Neuronal stem cell (in vitro differentiated cells): ENCODE measurements around the gene MT1X.
"Not testable (repeated sequence)": the region's sequence is repeated elsewhere in the genome, so short reads cannot be mapped to it uniquely, and the experiment has no call there.

Experiments used
- DNase-seq: peaks from one replicate; pipeline ENCODE4 v3.0.0-alpha.2; 2013; ENCODE audit warnings: low spot score
- H2AFZ ChIP-seq: one replicate; pipeline ENCODE4 v1.6.1; 2013; ENCODE audit warnings: mild to moderate bottlenecking, low read length, inconsistent platforms
- H2AK5ac ChIP-seq: 2 replicates; pipeline ENCODE4 v1.6.1; 2013; ENCODE audit warnings: low read depth, mild to moderate bottlenecking, inconsistent platforms, low read length, moderate library complexity, mixed read lengths
- H2BK120ac ChIP-seq: 2 replicates; pipeline ENCODE4 v1.6.1; 2013; ENCODE audit warnings: low read depth, mild to moderate bottlenecking, inconsistent platforms, low read length, moderate library complexity, mixed read lengths
- H2BK12ac ChIP-seq: one replicate; pipeline ENCODE4 v1.6.1; 2013; ENCODE audit warnings: low read length, inconsistent platforms
- H2BK15ac ChIP-seq: 2 replicates; pipeline ENCODE4 v1.6.1; 2013; ENCODE audit warnings: mild to moderate bottlenecking, low read length, inconsistent platforms, mixed read lengths
- H2BK5ac ChIP-seq: one replicate; pipeline ENCODE4 v1.6.1; 2013; ENCODE audit warnings: inconsistent platforms, mild to moderate bottlenecking, low read length, moderate library complexity
- H3K14ac ChIP-seq: one replicate; pipeline ENCODE4 v1.6.1; 2013; ENCODE audit warnings: low read length, inconsistent platforms
- H3K18ac ChIP-seq: 2 replicates; pipeline ENCODE4 v1.6.1; 2013; ENCODE audit warnings: low read length, inconsistent platforms
- H3K23ac ChIP-seq: 2 replicates; pipeline ENCODE4 v1.6.1; 2013; ENCODE audit warnings: low read depth, mild to moderate bottlenecking, mixed read lengths, low read length, inconsistent platforms; ENCODE audit not compliant: poor library complexity
- H3K27ac ChIP-seq: replicated peaks from 3 replicates; pipeline ENCODE4 v1.5.1; 2013; ENCODE audit warnings: low read length, inconsistent platforms
- H3K27me3 ChIP-seq, 3 experiments: 2 replicates each; pipeline ENCODE4 v1.6.1; 2013; ENCODE audit warnings: low read length in 3 of 3, mild to moderate bottlenecking in 2 of 3, inconsistent platforms in 1 of 3, low read depth in 1 of 3, mixed read lengths in 1 of 3, moderate library complexity in 1 of 3; ENCODE audit not compliant: control insufficient read depth in 3 of 3, insufficient read depth in 3 of 3
- H3K36me3 ChIP-seq, 2 donors: replicated peaks in 1 of 2; 2 replicates each; pipeline ENCODE4 v1.6.1; 2013; ENCODE audit warnings: low read length in 2 of 2; ENCODE audit not compliant: control insufficient read depth in 2 of 2, insufficient read depth in 2 of 2
- H3K4ac ChIP-seq: 2 replicates; pipeline ENCODE4 v1.6.1; 2013; ENCODE audit warnings: inconsistent platforms, mild to moderate bottlenecking, low read length, moderate library complexity
- H3K4me1 ChIP-seq, 2 donors: 1 replicate in 1 of 2; 2 replicates in 1 of 2; pipeline ENCODE4 v1.6.1; 2013; ENCODE audit warnings: low read length in 2 of 2, low read depth in 1 of 2; ENCODE audit not compliant: control insufficient read depth in 2 of 2, insufficient read depth in 1 of 2
- H3K4me2 ChIP-seq: one replicate; pipeline ENCODE4 v1.6.1; 2013; ENCODE audit warnings: mild to moderate bottlenecking, low read length, inconsistent platforms; ENCODE audit not compliant: insufficient read depth, poor library complexity, severe bottlenecking
- H3K4me3 ChIP-seq, 2 donors: 2 replicates each; pipeline ENCODE4 v1.5.1; 2013; ENCODE audit warnings: low read length in 2 of 2, mild to moderate bottlenecking in 2 of 2, inconsistent platforms in 1 of 2, moderate library complexity in 1 of 2
- H3K79me1 ChIP-seq: one replicate; pipeline ENCODE4 v1.6.1; 2013; ENCODE audit warnings: low read depth, mild to moderate bottlenecking, inconsistent platforms, low read length, moderate library complexity
- H3K9ac ChIP-seq: one replicate; pipeline ENCODE4 v1.6.1; 2013; ENCODE audit warnings: mild to moderate bottlenecking, low read depth, low read length, inconsistent platforms; ENCODE audit not compliant: poor library complexity
- H3K9me3 ChIP-seq, 2 donors: replicated peaks in 1 of 2; 2 replicates each; pipeline versions ENCODE3 to v1.6.1; 2013; ENCODE audit warnings: low read length in 2 of 2, mild to moderate bottlenecking in 2 of 2, inconsistent platforms in 1 of 2, low read depth in 1 of 2, mixed read lengths in 1 of 2, moderate library complexity in 1 of 2; ENCODE audit not compliant: control insufficient read depth in 2 of 2, insufficient read depth in 1 of 2
- H4K8ac ChIP-seq: one replicate; pipeline ENCODE4 v1.6.1; 2013; ENCODE audit warnings: low read depth, mild to moderate bottlenecking, inconsistent platforms, low read length, moderate library complexity
- H4K91ac ChIP-seq: one replicate; pipeline ENCODE4 v1.6.1; 2013; ENCODE audit warnings: low read length, low read depth, mild to moderate bottlenecking, inconsistent platforms; ENCODE audit not compliant: poor library complexity
- WGBS, 2 donors: extraction: QIAGEN DNeasy Blood & Tissue Kit; methylation state at CpG; one replicate each; pipeline ENCODE4 v1.1.7; 2013; ENCODE audit warnings: missing lambda C conversion rate in 2 of 2, mixed read lengths in 1 of 2; ENCODE audit not compliant: insufficient read length in 2 of 2, insufficient replicate concordance in 1 of 2; ENCODE audit errors: extremely low coverage in 2 of 2; 5-methylcytosine and 5-hydroxymethylcytosine counted together

The MT1X gene

GRCh38 chr16:56670620-56670934, 11.7 kb upstream of the MT1X start:
- Histone ChIP-seq H3K27ac (no peak overlapping the region), H2BK5ac (no peak overlapping the region), H2BK12ac (no peak overlapping the region), H3K9me3 (peaks cover 0 to 3% of the 10 kb centered on the region in 2 donors), H3K14ac (no peak overlapping the region), H3K36me3 (no peaks in the 10 kb centered on the region), H3K4me3 (no peak overlapping the region), H3K23ac (peak overlapping the region; percentile 26), H3K4me2 (no peak overlapping the region), H3K4ac (no peak overlapping the region), H4K91ac (no peak overlapping the region), H3K4me1 (peaks cover 0 to 2% of the 10 kb centered on the region in 2 donors), H3K18ac (no peak overlapping the region), H2BK15ac (no peak overlapping the region), H2AK5ac (no peak overlapping the region), H3K9ac (no peak overlapping the region), H4K8ac (no peak overlapping the region), H2BK120ac (no peak overlapping the region), H3K79me1 (no peaks in the 10 kb centered on the region), H3K27me3 (peaks cover 44 to 97% (median 95%) of the 10 kb centered on the region in 3 experiments), H2AFZ (no peak overlapping the region)
- WGBS, 2 donors = no CpG with 5 or more reads among the region's 2 CpGs
- no peak for DNase-seq

DNA sequence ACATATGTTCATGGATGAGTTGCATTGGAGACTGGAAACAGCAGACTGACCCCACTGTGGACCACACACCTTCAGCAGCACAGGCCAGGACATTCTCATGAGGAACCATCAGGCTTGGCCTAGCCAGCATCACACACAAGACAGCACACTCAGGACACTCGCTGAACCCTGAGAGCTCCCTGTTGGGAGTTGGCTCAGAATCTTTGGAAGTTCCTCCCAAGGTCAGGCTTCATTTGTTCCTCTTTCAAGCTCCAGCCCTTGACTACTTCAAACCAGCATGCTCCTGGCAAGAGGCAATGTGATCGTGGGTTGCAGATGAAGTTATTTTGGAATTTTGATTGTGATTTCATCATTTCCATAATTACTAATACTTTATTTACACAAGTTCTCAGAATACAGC, 10.6 kb upstream of the MT1X start:
- not testable (repeated sequence) for H2BK120ac ChIP-seq, H4K91ac ChIP-seq, H3K4me2 ChIP-seq, H3K4ac ChIP-seq, H2BK12ac ChIP-seq, H2AK5ac ChIP-seq, H2BK5ac ChIP-seq, H3K9ac ChIP-seq, H3K9me3 ChIP-seq, H3K27ac ChIP-seq, H2AFZ ChIP-seq, H4K8ac ChIP-seq, H3K4me3 ChIP-seq, H3K79me1 ChIP-seq, H3K18ac ChIP-seq, H3K4me1 ChIP-seq, DNase-seq, H2BK15ac ChIP-seq, H3K23ac ChIP-seq, H3K36me3 ChIP-seq, H3K14ac ChIP-seq
- no CpG with 5 or more reads among the region's 2 CpGs for WGBS, 2 donors
- peaks cover 48 to 97% (median 94%) of the 10 kb centered on the region in 3 experiments for H3K27me3 ChIP-seq

DNA sequence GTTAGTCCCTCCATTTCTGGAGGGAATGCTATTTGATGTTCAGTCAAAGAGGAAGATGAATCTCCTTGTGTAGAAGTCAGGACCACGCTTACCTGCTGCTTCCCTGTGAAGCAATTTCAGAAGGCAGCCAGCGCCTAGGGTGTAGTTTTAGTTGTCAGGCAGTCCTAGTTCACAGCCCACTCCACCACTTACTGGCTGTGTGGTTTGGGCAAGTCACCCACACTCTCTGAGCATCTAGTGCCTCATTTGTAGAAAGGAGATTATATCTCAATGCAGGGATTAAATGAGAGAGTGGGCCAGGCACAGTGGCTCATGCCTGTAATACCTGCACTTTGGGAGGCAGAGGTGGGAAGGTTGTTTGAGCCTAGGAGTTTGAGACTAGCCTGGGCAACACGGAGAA, 10.1 kb upstream of the MT1X start:
- DNase-seq, H3K4me3 ChIP-seq, H3K9ac ChIP-seq, H4K91ac ChIP-seq, H3K18ac ChIP-seq, H2BK12ac ChIP-seq, H4K8ac ChIP-seq, H2AFZ ChIP-seq, H3K36me3 ChIP-seq, H3K9me3 ChIP-seq, H3K27ac ChIP-seq, H2BK120ac ChIP-seq, H3K79me1 ChIP-seq, H2BK5ac ChIP-seq, H3K4me1 ChIP-seq, H3K23ac ChIP-seq, H3K4me2 ChIP-seq, H2BK15ac ChIP-seq, H3K4ac ChIP-seq, H3K14ac ChIP-seq, H2AK5ac ChIP-seq: not testable (repeated sequence)
- WGBS, 2 donors = no CpG with 5 or more reads among the region's 3 CpGs
- H3K27me3 ChIP-seq = peaks cover 43 to 97% (median 94%) of the 10 kb centered on the region in 3 experiments

DNA sequence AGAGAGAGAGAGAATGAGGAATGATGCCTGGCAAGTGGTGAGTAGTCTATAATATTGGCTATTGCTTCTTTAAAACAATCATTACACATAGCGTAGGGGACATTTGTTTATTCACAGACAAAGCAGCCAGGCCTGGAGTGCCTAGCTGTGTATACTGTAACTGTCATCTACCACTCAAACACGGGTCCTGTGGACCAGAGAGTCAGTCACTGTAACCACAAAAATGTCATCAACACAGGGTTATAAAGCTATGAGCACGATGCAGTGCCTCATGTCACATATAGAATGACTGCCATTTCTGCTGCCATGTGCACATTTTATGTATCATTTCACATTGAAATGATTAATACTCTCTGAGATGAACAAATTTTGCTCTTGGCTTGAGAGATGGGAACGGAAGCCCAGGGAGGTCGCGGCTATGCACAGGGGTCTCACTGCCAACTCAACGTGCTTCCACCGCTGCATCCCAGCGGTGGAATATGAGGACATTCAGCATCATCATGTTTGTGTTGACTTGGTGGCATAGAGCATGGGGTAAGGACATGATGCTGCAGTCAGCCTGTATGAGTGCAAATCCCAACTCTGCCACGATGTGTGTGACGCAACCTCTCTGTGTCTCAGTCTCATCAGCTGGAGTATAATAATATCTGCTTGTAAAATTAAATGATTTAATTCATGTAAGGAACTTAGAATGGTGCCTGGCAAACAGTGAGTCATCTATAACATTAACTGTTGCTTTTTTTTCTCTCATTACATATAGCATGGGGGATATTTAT, 9.3 kb upstream of the MT1X start:
- Histone ChIP-seq H3K14ac (no peak overlapping the region), H3K4ac (no peak overlapping the region), H4K91ac (no peak overlapping the region), H3K27me3 (peaks cover 35 to 97% (median 91%) of the 10 kb centered on the region in 3 experiments), H3K36me3 (no peaks in the 10 kb centered on the region), H2BK120ac (no peak overlapping the region), H3K27ac (no peak overlapping the region), H4K8ac (no peak overlapping the region), H2BK12ac (no peak overlapping the region), H2AFZ (no peak overlapping the region), H3K23ac (peak overlapping the region; percentile 3), H3K4me2 (no peak overlapping the region), H3K79me1 (no peaks in the 10 kb centered on the region), H3K9ac (no peak overlapping the region), H2AK5ac (no peak overlapping the region), H3K4me3 (peak overlapping the region in 1 of 2 donors; percentile 44), H2BK15ac (no peak overlapping the region), H3K18ac (no peak overlapping the region), H3K4me1 (peaks cover 0 to 6% of the 10 kb centered on the region in 2 donors), H3K9me3 (peaks cover 0 to 3% of the 10 kb centered on the region in 2 donors), H2BK5ac (no peak overlapping the region)
- no peak for DNase-seq
- no CpG with 5 or more reads among the region's 11 CpGs for WGBS, 2 donors
